GDM1 (cell line): ENCODE results near the gene VTI1B.
"Not testable (repeated sequence)": the region's sequence is repeated elsewhere in the genome, so short reads cannot be mapped to it uniquely, and the experiment has no call there.

ENCODE experiments used
- DNase-seq: peaks from one replicate; lab custom pipeline; 2025; lab: John Stamatoyannopoulos, UW

The VTI1B gene, protein sequence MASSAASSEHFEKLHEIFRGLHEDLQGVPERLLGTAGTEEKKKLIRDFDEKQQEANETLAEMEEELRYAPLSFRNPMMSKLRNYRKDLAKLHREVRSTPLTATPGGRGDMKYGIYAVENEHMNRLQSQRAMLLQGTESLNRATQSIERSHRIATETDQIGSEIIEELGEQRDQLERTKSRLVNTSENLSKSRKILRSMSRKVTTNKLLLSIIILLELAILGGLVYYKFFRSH

DNA sequence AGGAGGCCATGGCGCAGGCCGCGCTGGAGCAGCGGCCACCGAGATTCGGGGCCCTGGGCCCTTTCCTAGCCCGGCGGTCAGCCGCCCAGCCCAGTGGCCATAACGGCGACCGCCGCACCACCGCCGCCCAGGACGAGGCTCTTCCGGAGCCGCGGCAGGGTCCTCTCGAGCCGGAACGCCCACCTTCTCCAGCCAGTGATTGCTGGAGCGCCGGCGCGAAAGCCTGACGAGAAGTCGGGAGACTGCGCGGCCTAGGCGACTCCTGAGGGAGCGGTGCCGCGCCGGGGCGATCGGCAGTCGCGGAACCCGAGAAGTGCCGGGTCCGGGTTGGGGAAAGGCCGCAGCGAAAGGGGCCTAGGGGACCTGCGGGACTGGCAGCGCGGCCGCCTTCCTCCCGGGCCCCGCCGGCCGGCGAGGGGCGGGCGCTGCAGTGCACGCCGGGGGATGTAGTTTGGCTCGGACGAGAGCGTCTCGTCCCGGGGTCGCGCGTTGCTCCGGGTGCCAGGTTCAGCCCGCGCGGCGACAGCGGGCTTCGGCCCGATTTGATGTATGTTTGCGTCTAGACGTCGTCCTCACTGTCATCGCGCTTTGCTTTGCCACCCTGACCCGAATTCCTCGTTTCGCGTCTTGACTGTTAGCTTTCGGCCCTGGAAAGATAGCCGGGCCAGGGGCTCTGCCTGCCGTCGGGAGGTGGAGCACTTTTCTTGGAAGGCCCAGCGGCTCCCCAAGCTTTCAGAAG, at the start of gene VTI1B:
VTI1B (minus strand) TSS at position 153 of the 739 bp plus-strand sequence; CDS start at position 10, 143 bp downstream.
- DNase-seq = peak; percentile 76

DNA sequence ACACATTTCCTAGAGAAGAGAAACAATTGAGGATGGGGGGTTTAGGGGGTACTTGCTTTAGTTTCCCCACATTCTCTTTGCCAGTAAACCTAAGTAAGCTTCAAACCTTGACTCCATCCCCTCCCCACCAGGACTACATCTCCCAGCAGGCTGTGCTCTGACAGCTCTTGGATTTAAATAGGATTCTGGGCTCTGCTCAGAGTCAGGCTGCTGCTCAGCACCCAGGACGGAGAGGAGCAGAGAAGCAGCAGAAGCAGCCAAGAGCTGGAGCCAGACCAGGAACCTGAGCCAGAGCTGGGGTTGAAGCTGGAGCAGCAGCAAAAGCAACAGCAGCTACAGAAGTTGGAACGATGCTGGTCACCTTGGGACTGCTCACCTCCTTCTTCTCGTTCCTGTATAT, 47.9 kb upstream of the VTI1B start:
- no peak for DNase-seq

DNA sequence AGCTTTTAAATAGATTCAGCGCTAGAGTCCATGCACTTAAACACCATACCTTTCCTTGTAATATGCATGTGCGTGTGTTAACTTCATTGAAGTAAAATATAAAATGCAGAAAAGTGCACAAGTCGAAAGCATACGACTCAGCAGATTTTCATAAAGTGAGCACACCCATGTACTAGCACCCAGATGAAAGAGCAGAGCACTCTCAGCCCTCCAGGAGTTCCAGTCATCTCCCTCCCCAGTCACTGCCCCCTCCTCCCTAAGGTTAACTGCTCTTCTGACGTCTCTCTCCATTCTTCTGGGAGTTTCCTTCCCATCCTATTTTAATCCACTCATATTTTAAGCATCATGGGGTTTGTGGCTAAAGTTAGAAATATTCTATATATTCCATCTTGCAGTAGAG, 47.4 kb upstream of the VTI1B start:
- DNase-seq = no peak

DNA sequence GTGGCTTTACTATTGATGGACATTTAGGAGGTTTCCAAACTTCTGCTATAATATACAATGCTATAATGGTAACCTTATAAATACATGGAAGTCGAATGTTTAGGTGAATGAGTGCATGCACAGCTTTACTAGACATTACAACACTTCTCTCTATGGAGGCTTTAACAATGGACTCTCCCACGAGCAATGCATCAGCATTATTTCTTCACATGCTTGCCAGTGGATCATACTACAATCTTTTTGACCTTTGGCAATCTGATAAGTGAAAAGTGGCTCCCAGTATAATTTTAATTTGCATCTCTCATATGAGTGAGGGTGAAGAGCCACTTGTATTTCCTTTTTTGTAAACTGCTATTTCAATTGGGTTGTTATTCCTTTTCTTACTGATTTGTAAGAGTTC, 45.4 kb upstream of the VTI1B start:
- no peak for DNase-seq

DNA sequence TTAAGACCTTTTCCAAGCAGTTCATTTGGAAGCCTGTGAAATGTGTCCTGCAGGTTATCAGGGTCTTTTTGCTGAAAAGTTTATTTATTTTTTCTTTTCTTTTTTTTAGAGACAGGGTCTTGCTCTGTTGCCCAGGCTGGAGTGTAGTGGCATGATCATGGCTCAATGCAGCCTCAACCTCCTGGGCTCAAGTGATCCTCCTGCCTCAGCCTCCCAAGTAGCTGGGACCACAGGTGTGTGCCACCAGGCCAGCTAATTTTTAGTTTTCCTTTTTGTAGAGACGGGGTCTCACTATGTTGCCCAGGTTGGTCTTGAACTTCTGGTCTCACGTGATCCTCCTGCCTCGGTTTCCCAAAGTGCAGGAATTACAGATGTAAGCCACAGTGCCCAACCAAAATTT, 45.0 kb upstream of the VTI1B start:
- DNase-seq = not testable (repeated sequence)

DNA sequence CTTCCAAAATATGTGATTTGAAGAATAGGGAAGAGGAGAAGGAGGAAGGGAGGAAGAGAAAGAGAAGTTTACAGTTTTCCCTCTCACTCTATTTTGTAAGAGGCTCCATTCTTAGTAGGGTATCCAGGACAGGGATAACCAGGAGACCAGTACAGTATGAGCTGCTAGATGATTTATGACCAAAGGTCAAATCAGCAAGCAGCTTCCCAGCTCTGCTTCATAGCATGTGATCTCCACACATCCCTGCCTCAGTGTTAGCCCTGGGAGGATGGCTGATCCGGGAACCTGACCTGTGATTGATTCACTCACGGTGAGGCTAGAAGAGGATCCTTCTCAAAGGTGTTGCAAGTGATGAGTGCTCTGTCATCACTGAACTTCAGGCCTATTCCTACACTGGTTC, 43.8 kb upstream of the VTI1B start:
- DNase-seq = no peak

DNA sequence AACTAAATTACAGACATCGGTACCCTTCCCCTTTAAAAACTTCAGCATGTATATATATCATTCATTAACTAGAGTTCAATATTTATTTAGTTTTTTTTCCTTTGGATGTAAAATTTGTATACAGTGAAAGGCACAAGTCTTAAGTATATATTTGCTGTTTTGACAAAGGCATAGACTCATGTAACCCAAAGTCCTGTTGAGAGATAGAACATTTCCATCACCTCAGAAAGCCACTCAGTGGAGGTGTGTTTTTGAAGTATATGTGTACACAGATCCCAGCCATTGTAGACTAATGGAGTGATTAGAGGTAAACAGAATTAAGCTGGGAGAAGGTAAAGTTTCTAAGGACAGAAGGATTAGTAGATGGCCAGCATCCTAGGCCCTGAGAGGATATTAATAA, 42.6 kb upstream of the VTI1B start:
- no peak for DNase-seq

DNA sequence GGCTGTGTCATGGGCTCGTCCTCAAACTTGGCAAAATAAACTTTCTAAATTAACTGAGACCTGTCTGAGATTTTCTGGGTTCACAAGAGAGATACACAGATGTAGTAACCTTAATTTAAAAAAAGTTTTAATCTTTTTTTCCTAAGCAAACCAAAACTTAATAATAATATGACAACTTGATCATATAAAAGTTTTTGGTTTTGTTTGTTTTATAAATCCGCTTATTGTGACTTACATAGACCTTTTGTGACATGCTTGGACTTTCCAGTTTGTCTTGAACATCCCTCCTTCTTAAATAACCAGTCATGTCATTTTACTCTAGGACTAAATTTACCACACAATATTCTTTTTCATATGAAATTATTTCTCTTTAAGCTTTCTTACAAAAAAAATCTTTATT, 35.8 kb upstream of the VTI1B start:
- DNase-seq = no peak

DNA sequence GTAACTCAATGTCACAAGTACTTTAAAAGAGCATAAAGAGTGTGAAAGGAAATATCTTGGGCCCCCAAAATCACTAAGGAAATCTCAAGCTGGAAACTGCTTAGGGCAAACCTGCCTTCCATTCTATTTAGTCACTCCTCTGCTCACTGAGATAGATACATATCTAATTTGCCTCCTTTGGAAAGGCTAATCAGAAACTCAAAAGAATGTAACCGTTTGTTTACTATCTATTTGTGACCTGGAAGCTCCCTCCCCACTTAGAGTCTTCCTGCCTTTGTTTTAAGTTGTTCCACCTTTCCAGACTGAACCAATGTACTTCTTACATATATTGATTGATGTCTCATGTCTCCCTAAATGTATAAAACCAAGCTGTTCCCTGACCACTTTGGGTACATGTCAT, 35.4 kb upstream of the VTI1B start:
- not testable (repeated sequence) for DNase-seq

DNA sequence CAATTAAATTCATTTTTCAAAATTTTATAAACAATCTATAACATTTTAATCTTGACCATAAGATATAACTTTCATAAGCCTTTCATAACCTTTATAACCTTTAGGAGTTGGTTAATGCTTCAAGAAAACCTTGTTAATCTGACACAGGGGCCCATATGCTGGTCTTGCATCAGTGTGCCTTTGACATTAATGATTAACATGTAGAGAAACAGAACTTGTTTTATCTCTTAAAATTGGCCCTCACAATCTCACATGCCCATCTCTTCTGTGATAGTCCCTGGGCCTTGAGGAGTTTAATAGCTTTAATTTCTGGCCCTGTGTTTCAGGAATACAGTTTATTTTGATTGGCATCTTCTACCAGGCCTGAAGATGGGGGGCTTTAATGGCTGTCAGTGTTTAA, 34.9 kb upstream of the VTI1B start:
- not testable (repeated sequence) for DNase-seq

DNA sequence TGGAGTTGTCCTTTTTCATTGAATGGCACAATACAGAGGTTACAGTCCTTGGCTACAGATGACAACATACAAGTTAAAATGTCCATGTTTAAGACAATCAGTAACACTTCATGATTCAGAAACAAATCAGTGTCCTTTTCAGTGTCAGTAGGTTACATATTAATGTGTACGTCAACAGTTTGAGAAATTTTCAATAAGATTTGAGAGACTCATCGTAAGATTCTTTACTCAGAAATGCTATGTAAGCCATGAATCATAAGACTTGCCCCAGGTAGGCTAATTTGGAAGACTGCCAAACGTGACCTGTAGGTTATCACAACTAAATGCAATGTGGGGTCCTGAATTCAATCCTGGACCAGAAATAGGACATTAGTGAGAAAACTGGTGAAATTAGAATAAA, 30.8 kb upstream of the VTI1B start:
- DNase-seq = no peak

DNA sequence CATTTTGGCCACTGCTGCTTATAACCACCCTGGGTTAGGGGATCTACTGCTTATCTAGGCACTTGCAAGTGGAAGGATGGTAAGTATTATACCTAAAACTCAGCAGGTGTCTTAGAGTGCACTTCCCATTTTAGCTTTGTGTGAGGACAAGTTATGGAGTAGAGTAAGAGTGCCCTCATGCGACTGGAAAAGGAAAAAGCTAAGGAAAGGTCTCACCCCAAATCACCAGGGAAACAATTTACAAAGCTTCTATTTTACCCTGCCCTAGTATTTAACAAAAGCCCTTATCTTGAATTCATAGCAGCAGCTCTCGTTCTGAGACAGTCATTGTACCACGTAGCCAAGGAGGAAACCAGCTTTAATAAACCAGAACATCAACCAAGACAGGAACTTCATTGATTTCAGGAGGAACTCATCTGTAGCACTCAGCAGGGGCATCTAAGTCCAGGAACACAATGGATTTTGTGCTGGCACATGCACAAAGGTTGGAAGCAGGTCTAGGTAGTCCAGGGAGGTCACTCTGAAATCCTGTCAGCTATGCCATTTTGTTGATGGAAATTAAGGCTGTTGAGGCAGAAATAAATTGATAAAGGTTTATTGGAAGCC, 30.2 kb upstream of the VTI1B start:
- peak; percentile 36 for DNase-seq

DNA sequence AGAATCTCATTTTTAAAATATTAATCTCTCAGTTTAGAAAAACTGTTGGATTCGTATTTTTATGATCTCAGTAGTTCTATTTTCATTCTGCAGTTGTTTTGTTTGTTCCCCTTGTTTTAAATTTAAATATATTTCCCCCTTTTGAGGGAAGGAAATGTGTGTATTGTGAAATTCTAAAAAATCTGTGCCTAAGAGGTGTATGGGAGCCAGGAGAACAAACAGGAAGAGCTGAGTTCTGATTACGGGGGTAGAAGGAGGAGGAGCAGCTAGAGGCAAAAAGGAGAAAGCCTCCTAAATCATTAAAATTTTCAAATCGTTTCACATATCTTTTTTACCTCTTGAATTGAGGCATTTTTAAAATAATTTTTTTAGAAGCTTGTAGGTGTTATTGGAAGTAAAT, 29.6 kb upstream of the VTI1B start:
- no peak for DNase-seq

DNA sequence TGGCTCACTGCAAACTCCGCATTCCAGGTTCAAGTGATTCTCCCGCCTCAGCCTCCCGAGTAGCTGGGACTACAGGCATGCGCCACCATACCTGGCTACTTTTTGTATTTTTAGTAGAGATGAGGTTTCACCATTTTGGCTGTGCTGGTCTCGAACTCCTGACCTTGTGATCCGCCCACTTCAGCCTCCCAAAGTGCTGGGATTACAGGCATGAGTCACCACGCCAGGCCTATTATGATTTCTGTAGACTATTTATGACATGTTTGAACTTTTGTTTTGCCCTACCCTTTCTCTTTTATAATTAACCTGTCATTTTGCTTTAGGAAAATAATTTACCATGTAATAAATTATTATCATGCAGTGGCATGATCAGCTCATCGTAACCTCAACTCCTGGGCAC, 27.1 kb upstream of the VTI1B start, which contains the start of gene RDH12:
RDH12 (plus strand) TSS at position 395 of the 400 bp plus-strand sequence. CDS start 20,757 bp downstream, outside the sequence.
- DNase-seq = not testable (repeated sequence)

DNA sequence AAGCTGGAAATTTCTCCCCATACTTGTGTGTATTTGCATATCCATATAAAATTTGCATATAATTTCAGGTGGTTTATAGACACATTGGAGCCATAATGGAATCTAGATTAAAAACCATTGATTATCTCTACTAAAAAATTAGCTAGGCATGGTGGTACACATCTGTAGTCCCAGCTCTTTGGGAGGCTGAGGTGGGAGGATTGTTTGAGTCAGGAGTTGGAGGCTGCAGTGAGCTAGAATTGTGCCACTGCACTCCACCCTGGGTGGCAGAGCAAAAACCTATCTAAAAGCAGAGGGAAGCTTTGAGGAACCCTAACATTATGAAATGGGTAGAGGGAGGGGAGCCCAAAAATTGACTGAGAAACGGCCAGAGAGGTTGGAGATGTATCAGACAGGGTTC, 23.7 kb upstream of the VTI1B start:
- no peak for DNase-seq

DNA sequence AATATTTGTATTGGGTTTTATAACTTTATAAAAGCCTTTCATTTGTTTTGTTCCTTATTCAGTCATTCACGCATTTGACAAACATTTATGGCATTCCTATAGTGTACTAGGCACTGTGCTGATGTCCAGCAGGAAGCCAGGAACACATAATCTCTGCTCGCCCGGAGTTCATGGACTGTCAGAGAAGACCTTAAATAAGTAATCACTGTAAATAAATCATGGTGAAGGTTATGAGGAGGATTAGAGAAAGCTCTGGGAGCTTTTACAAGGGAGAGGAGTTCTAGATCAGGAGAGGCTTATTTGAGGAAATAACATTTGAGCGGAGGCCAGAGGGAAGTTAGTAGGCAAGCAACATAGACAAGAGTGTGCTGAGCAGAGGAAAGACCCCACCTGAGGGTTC, 22.6 kb upstream of the VTI1B start:
- DNase-seq = no peak

DNA sequence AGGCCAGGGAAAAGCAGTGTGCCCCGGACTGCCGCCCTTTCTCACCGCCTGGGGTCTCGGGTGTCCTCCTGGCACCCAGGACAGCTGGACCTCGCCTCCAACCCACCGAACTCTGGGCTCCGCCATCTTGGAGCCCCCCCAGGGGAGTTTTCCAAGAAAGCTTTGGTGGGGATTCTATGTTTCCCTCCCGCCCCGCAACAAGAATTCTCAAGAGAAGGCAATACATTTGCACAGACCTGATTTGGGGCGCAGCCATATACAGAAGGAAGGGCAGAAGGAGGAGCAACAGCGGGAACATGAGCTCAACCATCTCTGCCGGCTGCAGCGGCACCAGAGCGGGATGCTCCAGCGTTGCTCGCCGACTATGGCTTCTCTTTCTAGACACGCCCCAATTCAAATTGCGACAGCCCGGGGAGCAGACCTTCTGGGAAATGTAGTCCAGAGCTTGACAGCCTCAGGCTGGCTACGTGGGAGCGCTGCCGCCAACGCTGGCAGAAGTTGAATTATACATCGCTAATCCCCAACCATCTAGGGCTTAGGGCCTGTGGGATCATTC, 21.0 kb upstream of the VTI1B start, which contains the start of gene RDH11:
RDH11 (minus strand) TSS at position 371 of the 556 bp plus-strand sequence; CDS start at position 310, 61 bp downstream.
- DNase-seq = peak; percentile 78

DNA sequence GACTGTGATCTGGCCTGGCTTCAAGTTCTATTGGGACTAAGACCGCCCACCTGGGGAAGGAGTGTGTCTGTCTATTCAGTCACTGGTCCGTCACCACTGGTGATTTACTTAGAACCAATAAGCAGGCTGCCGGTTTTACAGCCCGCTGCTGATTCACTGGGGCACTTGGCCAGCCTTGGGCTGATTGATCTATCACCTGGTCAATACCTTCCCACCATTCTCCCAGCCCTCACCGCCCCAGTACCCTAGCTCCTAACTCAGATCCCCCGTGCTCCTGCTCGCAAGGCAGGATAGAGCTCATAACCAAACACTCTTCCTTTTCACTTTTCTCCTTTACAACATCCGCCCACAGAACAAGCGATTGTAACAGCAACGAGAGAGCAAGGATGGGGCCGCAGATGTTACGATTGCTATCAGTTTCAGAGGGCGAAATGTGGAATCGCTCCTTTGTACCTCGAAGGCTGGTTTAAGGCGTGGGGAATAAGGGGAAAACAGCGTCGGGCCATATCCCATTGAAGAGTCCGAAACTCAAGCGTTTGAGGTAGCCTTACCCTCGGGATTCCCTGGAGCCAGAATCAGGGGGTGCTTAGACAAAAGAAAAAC, 20.5 kb upstream of the VTI1B start:
- DNase-seq = peak; percentile 56

DNA sequence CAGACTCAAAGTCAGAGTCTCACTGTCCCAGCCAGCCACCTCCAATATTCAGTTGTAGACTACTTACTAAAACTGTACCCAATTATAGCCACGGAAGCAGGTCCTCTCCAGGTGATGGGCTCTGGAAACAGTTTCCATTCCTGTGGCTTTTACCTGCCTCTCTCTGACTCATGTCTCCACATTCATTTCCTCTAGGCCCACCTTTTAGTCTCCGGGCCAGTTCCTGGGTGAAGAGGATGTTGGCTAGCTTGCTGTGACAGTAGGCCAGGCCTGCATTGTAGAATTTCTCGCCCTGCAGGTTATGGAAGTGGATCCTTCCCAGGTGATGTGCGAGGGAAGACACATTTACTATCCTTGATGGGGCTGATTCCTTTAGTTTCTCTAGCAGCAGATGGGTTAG, 15.6 kb upstream of the VTI1B start:
- no peak for DNase-seq

DNA sequence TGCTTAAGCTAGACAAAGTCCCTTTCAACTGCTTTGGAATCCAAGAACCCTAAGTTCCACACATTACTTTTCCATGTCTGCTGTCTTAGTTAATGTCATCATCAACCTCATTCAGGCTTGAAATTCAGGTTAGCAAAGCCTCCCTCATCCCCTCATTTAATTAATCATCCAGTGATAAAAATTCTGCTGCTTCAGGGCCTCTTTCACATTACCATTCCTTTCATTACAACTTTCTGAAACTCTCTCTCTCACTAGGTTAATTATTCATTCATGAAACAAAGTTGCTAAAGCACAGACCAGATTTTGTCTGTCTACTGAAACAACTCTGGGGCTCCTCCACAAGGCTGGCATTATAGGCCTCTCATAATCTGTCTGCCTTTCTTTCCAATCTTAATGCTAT, 9.4 kb upstream of the VTI1B start:
- DNase-seq = no peak

DNA sequence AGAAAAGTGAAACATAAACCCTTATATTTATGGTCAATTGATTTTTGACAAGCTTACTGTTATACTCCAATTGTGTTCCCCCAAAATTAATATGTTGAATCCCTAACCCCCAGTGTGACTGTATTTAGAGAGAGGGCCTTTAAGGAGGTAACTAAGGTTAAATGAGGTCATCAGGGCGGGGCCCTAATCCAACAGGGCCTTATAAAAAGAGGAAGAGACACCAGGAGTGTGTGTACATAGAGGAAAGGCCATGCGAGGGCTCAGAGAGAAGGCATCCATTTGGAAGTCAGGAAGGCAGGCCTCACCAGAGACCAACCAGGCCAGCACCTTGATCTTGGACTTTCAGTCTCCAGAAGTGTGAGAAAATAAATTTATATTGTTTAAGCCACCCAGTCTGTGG, 6.5 kb upstream of the VTI1B start:
- DNase-seq = no peak

DNA sequence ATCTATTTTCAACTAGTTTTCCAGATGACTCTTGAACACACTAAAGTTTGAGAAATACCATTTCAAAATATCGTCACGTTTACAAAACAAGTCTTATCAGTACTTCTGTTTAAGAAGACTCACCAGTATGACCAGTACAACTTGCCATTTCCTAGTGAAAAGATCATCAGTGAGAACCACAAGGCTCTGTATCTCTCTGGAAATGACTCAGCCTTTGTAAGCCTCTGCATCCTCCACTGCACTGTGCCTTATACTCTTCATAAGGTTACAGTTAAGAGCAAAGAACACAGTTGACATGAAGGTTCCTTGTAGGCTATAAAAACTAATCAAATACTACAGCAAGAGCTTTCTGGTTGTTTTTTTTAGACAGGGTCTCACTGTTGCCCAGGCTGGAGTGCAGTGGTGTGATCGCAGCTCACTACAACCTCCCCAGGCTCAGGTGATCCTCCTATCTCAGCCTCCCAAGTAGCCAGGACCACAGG, 5.7 kb upstream of the VTI1B start:
- DNase-seq = no peak
